B cell (primary cell): Measurements from ENCODE around the gene PRSS23. TPM values are rescaled to one million over a fixed set of nuclear protein-coding genes. Genes with fewer than 3 reads are reported as not detected.

Experiments used
- ATAC-seq: fragments of 200-7000 bp; cut with Tn5 transposase; one replicate; pipeline ENCODE4 v1.10.0; 2021; ENCODE audit warnings: low read depth, mild to moderate bottlenecking, moderate number of reproducible peaks, moderate library complexity
- CTCF ChIA-PET: fragments of 350-600 bp; sonication (Branson Sonifier 250); formaldehyde crosslinking; loops from one replicate; lab custom pipeline; 2021; ENCODE audit warnings: antibody characterized with exemption, inconsistent platforms; lab: Charles Lee
- POLR2A ChIA-PET: fragments of 350-600 bp; sonication (Branson Sonifier 250); formaldehyde crosslinking; loops from one replicate; lab custom pipeline; 2021; ENCODE audit warnings: antibody characterized with exemption; lab: Charles Lee
- DNase-seq: peaks from one replicate; pipeline ENCODE4 v3.0.0; 2013
- H2AFZ ChIP-seq: 2 replicates; pipeline ENCODE4 v1.6.1; 2012; ENCODE audit warnings: mild to moderate bottlenecking, low read depth, low read length; ENCODE audit not compliant: insufficient read depth, poor library complexity, severe bottlenecking
- H3K27ac ChIP-seq, 2 donors: 1 replicate in 1 of 2; 2 replicates in 1 of 2; pipeline ENCODE4 v1.5.1; 2012 to 2013; ENCODE audit warnings: low read length in 2 of 2, mild to moderate bottlenecking in 2 of 2, moderate library complexity in 1 of 2
- H3K27me3 ChIP-seq, 4 experiments: fragments of 200-600 bp in 1 of 4; sonication (generic) in 1 of 4; replicated peaks in 1 of 4; 1 replicate in 2 of 4; 2 replicates in 2 of 4; pipeline versions ENCODE4 v1.6.1 to v1.7.0; 2013 to 2016; ENCODE audit warnings: low read length in 3 of 4, mild to moderate bottlenecking in 2 of 4, mixed read lengths in 1 of 4, moderate library complexity in 1 of 4; ENCODE audit not compliant: insufficient read depth in 4 of 4, control insufficient read depth in 3 of 4; ENCODE audit errors: control extremely low read depth in 1 of 4
- H3K36me3 ChIP-seq, 2 experiments: replicated peaks in 1 of 2; 1 replicate in 1 of 2; 2 replicates in 1 of 2; pipeline versions ENCODE4 v1.6.1 to v1.7.1; 2013; ENCODE audit warnings: low read length in 1 of 2; ENCODE audit not compliant: insufficient read depth in 2 of 2, control insufficient read depth in 1 of 2; ENCODE audit errors: control extremely low read depth in 1 of 2, extremely low read depth in 1 of 2
- H3K4me1 ChIP-seq, 2 donors: fragments of 200-600 bp in 1 of 2; sonication (generic) in 1 of 2; 1 replicate in 1 of 2; 2 replicates in 1 of 2; pipeline versions ENCODE4 v1.5.1 to v1.6.1; 2013 to 2017; ENCODE audit warnings: low read length in 2 of 2; ENCODE audit not compliant: control insufficient read depth in 2 of 2, insufficient read depth in 2 of 2
- H3K4me2 ChIP-seq: replicated peaks from 2 replicates; pipeline ENCODE3; 2012; ENCODE audit warnings: mild to moderate bottlenecking, low read depth, low read length; ENCODE audit not compliant: poor library complexity, severe bottlenecking
- H3K4me3 ChIP-seq, 5 experiments: fragments of 200-600 bp in 1 of 5; sonication (generic) in 1 of 5; 1 replicate in 3 of 5; 2 replicates in 2 of 5; pipeline versions ENCODE4 v1.5.1 to v1.7.0; 2011 to 2016; ENCODE audit warnings: low read length in 4 of 5, mild to moderate bottlenecking in 4 of 5, low read depth in 2 of 5, control low read depth in 1 of 5, moderate library complexity in 1 of 5; ENCODE audit not compliant: insufficient read depth in 1 of 5; ENCODE audit errors: control extremely low read depth in 1 of 5, extremely low read depth in 1 of 5
- H3K79me2 ChIP-seq: fragments of 200-600 bp; sonication (generic); one replicate; pipeline ENCODE4 v1.6.0; 2016; ENCODE audit warnings: low read length; ENCODE audit not compliant: control insufficient read depth, insufficient read depth
- H3K9ac ChIP-seq: fragments of 200-600 bp; sonication (generic); 2 replicates; pipeline ENCODE4 v1.6.1; 2017; ENCODE audit warnings: mild to moderate bottlenecking, low read length, moderate library complexity
- H3K9me3 ChIP-seq, 3 donors: one replicate each; pipeline versions ENCODE4 v1.6.1 to v1.7.1; 2013; ENCODE audit warnings: low read length in 2 of 3; ENCODE audit not compliant: control insufficient read depth in 2 of 3, insufficient read depth in 1 of 3; ENCODE audit errors: control extremely low read depth in 1 of 3
- H4K20me1 ChIP-seq: 2 replicates; pipeline ENCODE4 v1.6.0; 2012; ENCODE audit warnings: mild to moderate bottlenecking, low read length; ENCODE audit not compliant: insufficient read depth, control insufficient read depth, poor library complexity, severe bottlenecking
- H3K27ac Mint-ChIP-seq: one replicate; pipeline ENCODE4 v1.8.0; 2021; ENCODE audit warnings: mixed read lengths
- H3K27me3 Mint-ChIP-seq: one replicate; pipeline ENCODE4 v1.8.0; 2021; ENCODE audit warnings: mixed read lengths
- H3K4me1 Mint-ChIP-seq: one replicate; pipeline ENCODE4 v1.8.0; 2021; ENCODE audit warnings: mixed read lengths
- H3K4me3 Mint-ChIP-seq: one replicate; pipeline ENCODE4 v1.8.0; 2021; ENCODE audit warnings: mixed read lengths
- H3K9me3 Mint-ChIP-seq: one replicate; pipeline ENCODE4 v1.8.0; 2022; ENCODE audit warnings: mixed read lengths; ENCODE audit not compliant: insufficient read depth
- CTCF ChIP-seq: fragments of 200-600 bp; IDR thresholded peaks from one replicate; pipeline ENCODE4 v1.8.0; 2022; ENCODE audit warnings: antibody characterized with exemption, mild to moderate bottlenecking
- EZH2 ChIP-seq: IDR thresholded peaks from 2 replicates; pipeline ENCODE4 v1.6.1; 2012; ENCODE audit warnings: borderline replicate concordance, low read depth, mild to moderate bottlenecking, moderate library complexity, low read length; ENCODE audit not compliant: insufficient read depth, poor library complexity, severe bottlenecking
- WGBS: methylation state at CpG from one replicate; pipeline ENCODE4 v1.1.5; 2013; ENCODE audit warnings: missing lambda C conversion rate; ENCODE audit not compliant: insufficient coverage; 5-methylcytosine and 5-hydroxymethylcytosine counted together
- intact Hi-C: fragments of 100-400 bp; cut with micrococcal nuclease; formaldehyde crosslinking; loops from one replicate; pipeline ENCODE4 v1.10.0; 2022
- polyA plus RNA-seq: library from polyadenylated mRNA; depleted of rRNA; stranded (reverse); fragments of >200 nt; gene quantifications from 2 replicates; pipeline ENCODE4 v1.2.3, GENCODE V29; 2012
- total RNA-seq, 2 donors: library from RNA; stranded (reverse); fragments of 120-200 nt in 1 of 2; gene quantifications; 1 replicate in 1 of 2; 2 replicates in 1 of 2; pipeline versions ENCODE4 v1.2.3 to v1.2.4, GENCODE V29; 2013 to 2022

PRSS23 gene
- total and polyA plus RNA-seq, 2 donors (not counting 1 experiment from before 2014, with no cell fraction given): 0.03 TPM; not detected in 1

GRCh38 chr11:86761978-86762377 lies 38.4 kb upstream of the PRSS23 start:
- no peaks in the 10 kb centered on the region for H3K79me2 ChIP-seq
- no peaks in the 10 kb centered on the region for H3K9me3 Mint-ChIP-seq
- no peak overlapping the region for H3K4me3 ChIP-seq
- H3K36me3 ChIP-seq: no peaks in the 10 kb centered on the region
- POLR2A ChIA-PET: no interaction called here
- H3K27me3 Mint-ChIP-seq: peaks cover 11% of the 10 kb centered on the region
- ATAC-seq (no peak), DNase-seq (no peak)
- no peak overlapping the region for H3K27ac ChIP-seq
- CTCF ChIA-PET: no interaction called here
- no peaks in the 10 kb centered on the region for H4K20me1 ChIP-seq
- peaks cover 0 to 2% (median 0%) of the 10 kb centered on the region in 4 experiments for H3K27me3 ChIP-seq
- H3K4me1 Mint-ChIP-seq: no peaks in the 10 kb centered on the region
- H3K9me3 ChIP-seq: peaks cover 0 to 4% (median 0%) of the 10 kb centered on the region in 3 donors
- no peak overlapping the region for H3K4me3 Mint-ChIP-seq
- no peak overlapping the region for H3K4me2 ChIP-seq
- WGBS: no CpG with 5 or more reads among the region's 2 CpGs
- H3K27ac Mint-ChIP-seq: no peak overlapping the region
- TF ChIP-seq CTCF (no peak), EZH2 (no peak)
- intact Hi-C loops: no loop called here
- H2AFZ ChIP-seq: no peak overlapping the region
- H3K4me1 ChIP-seq: no peaks in the 10 kb centered on the region
- no peak overlapping the region for H3K9ac ChIP-seq

DNA sequence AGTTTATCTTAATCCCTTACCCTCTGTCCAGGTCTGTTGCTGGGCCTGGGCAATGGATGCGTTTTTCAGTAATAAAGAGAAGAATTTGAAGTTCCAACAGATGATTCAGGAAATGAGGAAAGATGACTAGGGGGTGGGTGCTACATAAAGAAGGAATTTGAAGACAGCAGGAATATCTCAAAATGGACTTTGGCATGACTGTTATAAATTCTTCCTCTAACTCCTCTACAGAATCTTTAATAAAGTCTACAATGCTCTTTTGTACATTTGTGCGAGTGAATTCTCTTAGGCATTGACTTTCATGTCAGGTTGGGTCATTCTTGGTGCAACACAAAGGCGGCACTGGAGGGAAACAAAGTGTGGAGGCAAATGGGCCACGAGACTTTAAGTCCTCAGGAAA lies 35.1 kb upstream of the PRSS23 start:
- no peak for ATAC-seq
- POLR2A ChIA-PET: no interaction called here
- WGBS: 83% methylated on average over 3 of the region's 4 CpGs

More for the DNA sequence above, 35.1 kb upstream of the PRSS23 start:
- Histone ChIP-seq H3K4me1 (no peaks in the 10 kb centered on the region), H3K9me3 (no peaks in the 10 kb centered on the region), H3K4me2 (no peak overlapping the region), H4K20me1 (no peaks in the 10 kb centered on the region), H3K27me3 (no peaks in the 10 kb centered on the region), H3K9ac (no peak overlapping the region), H2AFZ (no peak overlapping the region), H3K79me2 (no peaks in the 10 kb centered on the region), H3K4me3 (no peak overlapping the region), H3K27ac (no peak overlapping the region), H3K36me3 (no peaks in the 10 kb centered on the region)
- H3K27ac Mint-ChIP-seq: no peak overlapping the region
- no peak overlapping the region for H3K4me3 Mint-ChIP-seq
- intact Hi-C loops: no loop called here
- H3K4me1 Mint-ChIP-seq: no peaks in the 10 kb centered on the region
- CTCF ChIA-PET: no interaction called here
- H3K27me3 Mint-ChIP-seq: peaks cover 5% of the 10 kb centered on the region
- TF ChIP-seq CTCF (no peak), EZH2 (no peak)
- no peaks in the 10 kb centered on the region for H3K9me3 Mint-ChIP-seq
- no peak for DNase-seq
